ENCODE results near the gene ANKS1A. TPM values are rescaled to one million over a fixed set of nuclear protein-coding genes. Genes with fewer than 3 reads are reported as not detected.

Gene ANKS1A
- total RNA-seq, 2 experiments from 2014 or later, result 6.0 to 6.7 TPM

- POLR2A ChIA-PET, result no interaction called here
- CTCF ChIA-PET, result no interaction called here
- intact Hi-C loops (cut with micrococcal nuclease), result no loop called here
Observed at GRCh38 chr6:35057449-35058357, 168.6 kb downstream of the ANKS1A start.

DNA sequence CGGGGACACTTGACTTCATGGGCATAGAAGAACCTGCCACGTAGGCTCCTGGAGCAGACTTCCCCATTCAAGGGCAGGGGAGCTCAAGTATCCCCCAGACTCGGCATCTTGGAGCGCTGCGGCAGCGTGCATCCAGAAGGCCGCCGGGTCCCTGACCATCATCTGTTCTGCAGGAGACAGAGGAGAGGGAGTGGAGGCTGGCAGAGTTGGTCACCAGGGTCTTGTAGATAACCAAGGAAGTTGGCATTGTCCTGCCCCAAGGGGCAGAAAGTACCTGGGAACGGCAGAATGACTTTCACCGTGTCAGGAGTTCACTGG, 169.3 kb downstream of the ANKS1A start:
- H3K27ac Mint-ChIP-seq, result no peak overlapping the region
- intact Hi-C loops (cut with micrococcal nuclease), result no loop called here
- DNase-seq (no peak), ATAC-seq (no peak)
- ChIA-PET CTCF (no interaction called here), POLR2A (no interaction called here)
- peaks cover 6% of the 10 kb centered on the region for H3K4me1 Mint-ChIP-seq (ENCODE audit: low read depth)
- no peaks in the 10 kb centered on the region for H3K27me3 Mint-ChIP-seq
- peaks cover 2% of the 10 kb centered on the region for H3K36me3 Mint-ChIP-seq (ENCODE audit: low read depth)
- no peak for TF ChIP-seq CTCF (IDR thresholded peaks at IDR 0.05)
- H3K4me3 Mint-ChIP-seq, result no peak overlapping the region
- H3K9me3 Mint-ChIP-seq, result no peaks in the 10 kb centered on the region

More at GRCh38 chr6:35057449-35058357, 168.6 kb downstream of the ANKS1A start:
- no peaks in the 10 kb centered on the region for H3K9me3 Mint-ChIP-seq
- no peak overlapping the region for H3K4me3 Mint-ChIP-seq
- H3K36me3 Mint-ChIP-seq (ENCODE audit: low read depth), result no peaks in the 10 kb centered on the region
- no peaks in the 10 kb centered on the region for H3K27me3 Mint-ChIP-seq
- no peak overlapping the region for H3K27ac Mint-ChIP-seq
- TF ChIP-seq CTCF (IDR thresholded peaks at IDR 0.05), result no peak
- DNase-seq, result no peak
- H3K4me1 Mint-ChIP-seq (ENCODE audit: low read depth), result peaks cover 6% of the 10 kb centered on the region
- ATAC-seq, result no peak

DNA sequence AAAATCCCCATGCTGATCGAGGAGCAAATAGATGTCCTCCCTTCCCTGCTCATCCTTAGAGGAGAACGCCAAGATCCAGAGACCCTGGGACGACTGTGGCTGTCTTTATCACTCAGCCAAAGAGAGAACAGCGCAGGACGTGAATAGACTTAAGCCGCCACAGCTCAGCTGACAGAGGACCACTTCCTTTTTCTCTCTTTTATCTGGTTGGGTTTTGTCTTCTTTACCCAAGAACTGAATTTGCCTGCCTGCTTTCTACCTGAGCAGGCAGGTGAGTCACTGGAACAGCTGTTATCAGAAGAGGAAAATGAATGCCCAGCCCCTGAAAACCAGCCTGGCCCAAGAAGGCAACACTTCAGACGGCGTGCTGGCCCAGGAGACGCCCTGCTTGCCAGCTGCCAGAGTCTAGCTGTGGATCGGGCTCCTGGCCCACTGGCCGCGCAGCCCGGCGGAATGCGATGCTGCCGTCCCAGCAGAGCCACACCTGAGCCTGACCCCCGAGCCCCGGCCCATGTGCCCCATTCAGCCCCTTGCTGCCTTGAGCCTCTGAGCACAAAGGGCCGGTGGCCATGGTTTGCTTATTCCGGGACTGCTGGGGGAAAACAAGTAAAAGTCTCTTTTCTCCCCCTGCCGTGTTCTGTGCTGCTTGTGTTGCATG, 169.9 kb downstream of the ANKS1A start:
- no peaks in the 10 kb centered on the region for H3K27me3 Mint-ChIP-seq
- peaks cover 2% of the 10 kb centered on the region for H3K36me3 Mint-ChIP-seq (ENCODE audit: low read depth)
- CTCF ChIA-PET, result no interaction called here

GRCh38 chr6:35059596-35060345, 170.7 kb downstream of the ANKS1A start:
- Mint-ChIP-seq H3K9me3 (no peaks in the 10 kb centered on the region), H3K27ac (no peak overlapping the region), H3K27me3 (no peaks in the 10 kb centered on the region), H3K36me3 (ENCODE audit: low read depth) (peaks cover 2% of the 10 kb centered on the region), H3K4me3 (no peak overlapping the region), H3K4me1 (ENCODE audit: low read depth) (peaks cover 6% of the 10 kb centered on the region)
- DNase-seq (no peak), ATAC-seq (no peak)
- POLR2A ChIA-PET, result no interaction called here
- intact Hi-C loops (cut with micrococcal nuclease), result no loop called here
- no peak for TF ChIP-seq CTCF (IDR thresholded peaks at IDR 0.05)
- CTCF ChIA-PET, result interaction anchor here (1.7 kb wide), 1 partner anchor 73 kb away, joined by 4 read pairs; no protein-coding TSS in a partner anchor

More for the DNA sequence above, 169.9 kb downstream of the ANKS1A start:
- no peak overlapping the region for H3K4me3 Mint-ChIP-seq
- no peak overlapping the region for H3K27ac Mint-ChIP-seq
- H3K4me1 Mint-ChIP-seq (ENCODE audit: low read depth), result peaks cover 6% of the 10 kb centered on the region
- ATAC-seq, result peak; percentile 58
- H3K9me3 Mint-ChIP-seq, result no peaks in the 10 kb centered on the region
- POLR2A ChIA-PET, result no interaction called here
- intact Hi-C loops (cut with micrococcal nuclease), result no loop called here
- TF ChIP-seq CTCF (IDR thresholded peaks at IDR 0.05), result no peak
- peak; percentile 26 for DNase-seq

Data from activated CD8-positive, alpha-beta T cell treated with anti-CD3 and anti-CD28 coated beads for 36 hours (primary cell).